ENCODE measurements around the gene PCCB.
"Not testable (repeated sequence)": the region's sequence is repeated elsewhere in the genome, so short reads cannot be mapped to it uniquely, and the experiment has no call there.

PCCB gene

DNA sequence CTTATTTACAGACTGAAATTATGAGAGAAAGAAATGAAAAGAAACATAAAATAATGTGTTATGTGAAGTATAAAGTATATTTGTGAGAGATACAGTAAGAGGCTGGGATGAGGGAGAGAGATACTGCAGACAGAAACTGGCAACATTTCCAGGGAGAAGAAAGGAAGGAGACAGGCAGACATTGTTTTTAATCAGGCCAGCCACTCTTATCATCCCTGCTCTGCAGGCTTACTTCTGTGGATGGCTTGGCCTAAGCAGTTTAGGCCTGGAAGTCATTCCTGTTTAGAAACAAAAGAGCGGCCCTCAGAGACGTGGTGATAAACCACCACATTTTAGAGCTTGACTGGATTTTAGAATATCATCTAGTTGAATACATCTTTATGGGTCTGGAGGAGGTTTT is 12.4 kb downstream of the PCCB start:
- DNase-seq (ENCODE audit: low spot score) = no peak

DNA sequence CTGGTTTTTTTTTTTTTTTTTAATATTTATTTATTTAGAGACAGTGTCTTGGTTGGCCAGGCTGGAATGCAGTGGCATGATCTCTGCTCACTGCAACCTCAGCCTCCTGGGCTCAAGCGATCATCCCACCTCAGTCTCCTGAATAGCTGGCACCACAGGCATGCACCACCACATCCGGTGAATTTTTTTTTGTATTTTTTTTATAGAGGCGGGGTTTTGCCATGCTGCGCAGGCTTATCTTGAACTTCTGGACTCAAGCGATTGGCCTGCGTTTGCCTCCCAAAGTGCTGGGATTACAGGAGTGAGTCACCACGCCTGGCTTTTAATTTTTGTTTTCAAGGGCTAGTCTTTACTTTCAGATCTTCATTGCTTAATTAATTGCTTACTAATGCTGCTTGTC is 13.1 kb downstream of the PCCB start:
- no peak for DNase-seq (ENCODE audit: low spot score)

GRCh38 chr3:136266468-136267125 is 16.5 kb downstream of the PCCB start:
- DNase-seq (ENCODE audit: low spot score) = peak; percentile 47

- DNase-seq (ENCODE audit: low spot score) = no peak
Observed at GRCh38 chr3:136267235-136267634, 17.1 kb downstream of the PCCB start.

- DNase-seq (ENCODE audit: low spot score) = no peak
Observed at GRCh38 chr3:136270179-136270578, 20.0 kb downstream of the PCCB start.

GRCh38 chr3:136271626-136272025 is 21.5 kb downstream of the PCCB start:
- DNase-seq (ENCODE audit: low spot score) = not testable (repeated sequence)

DNA sequence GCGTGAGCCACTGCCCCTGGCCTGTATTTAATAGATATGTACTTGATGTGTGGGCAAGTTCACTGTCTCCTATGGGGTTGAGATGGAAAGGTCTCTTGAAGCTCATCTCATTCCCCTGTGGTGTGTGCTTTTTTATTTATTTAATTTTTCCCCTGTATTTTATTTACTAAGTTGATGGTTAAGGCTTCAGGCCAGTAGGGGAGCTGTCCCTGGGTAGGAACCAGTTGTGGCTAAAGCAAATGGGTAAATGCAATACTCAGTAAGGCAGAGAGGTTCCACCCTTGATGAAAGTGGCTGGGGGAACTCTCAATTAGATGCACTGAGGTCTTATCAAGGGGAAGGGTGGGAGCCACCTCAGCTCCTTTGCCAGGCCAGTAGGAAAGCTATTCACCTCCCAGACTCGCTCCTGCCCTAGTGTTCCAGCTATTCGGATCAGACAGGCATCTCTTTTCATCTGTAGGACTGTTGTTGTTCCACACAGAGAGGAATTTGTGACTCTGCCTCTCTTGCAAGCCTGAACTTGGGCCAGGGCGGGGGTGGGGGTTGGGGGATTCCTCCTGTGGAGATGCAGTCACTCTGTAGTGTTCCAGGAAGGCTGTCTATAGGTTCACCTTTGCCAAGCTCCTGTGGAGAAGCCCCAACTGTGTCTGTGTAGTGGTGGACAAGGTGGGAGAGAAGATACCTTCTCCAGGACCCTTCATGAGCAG is 26.1 kb downstream of the PCCB start:
- DNase-seq (ENCODE audit: low spot score) = no peak

DNA sequence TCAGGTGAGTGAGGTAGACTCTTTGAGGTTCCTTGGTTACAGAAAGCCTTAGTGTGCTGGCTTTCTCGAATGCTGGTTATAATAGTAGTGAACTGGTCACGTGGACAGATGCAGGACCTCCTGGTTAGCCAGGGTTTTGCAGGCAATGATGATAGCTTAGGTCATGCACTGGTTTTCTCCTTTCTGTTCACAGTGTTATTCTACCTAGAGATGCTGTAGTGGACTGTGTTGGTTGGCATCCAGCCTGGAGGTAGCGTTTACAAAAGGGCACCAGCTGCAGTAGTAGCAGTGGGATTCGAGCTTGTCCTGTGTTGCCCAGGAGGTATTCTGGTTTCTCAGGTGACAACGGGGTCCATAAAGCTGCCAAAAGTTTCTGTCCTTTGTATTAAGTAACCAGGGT is 27.0 kb downstream of the PCCB start:
- no peak for DNase-seq (ENCODE audit: low spot score)

DNA sequence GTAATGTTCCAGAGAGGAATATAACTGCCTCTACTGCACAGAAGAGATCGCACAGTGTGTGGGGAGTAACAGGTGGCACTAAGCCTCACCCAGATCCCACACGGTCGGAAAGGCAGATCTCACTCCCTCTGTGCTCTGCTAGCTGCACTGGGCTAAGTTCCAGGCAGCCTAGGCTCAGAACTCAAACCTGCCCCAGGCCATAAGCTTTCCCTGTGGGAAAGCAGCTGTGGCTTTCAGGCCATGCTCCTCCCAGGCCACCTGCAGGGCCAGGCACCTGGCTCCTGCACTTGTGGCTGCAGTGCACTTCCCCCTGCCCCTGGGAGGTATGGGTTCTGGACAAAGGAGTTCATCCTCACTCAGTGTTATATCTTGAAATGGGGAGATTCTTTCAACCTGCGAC is 27.5 kb downstream of the PCCB start:
- DNase-seq (ENCODE audit: low spot score) = no peak

DNA sequence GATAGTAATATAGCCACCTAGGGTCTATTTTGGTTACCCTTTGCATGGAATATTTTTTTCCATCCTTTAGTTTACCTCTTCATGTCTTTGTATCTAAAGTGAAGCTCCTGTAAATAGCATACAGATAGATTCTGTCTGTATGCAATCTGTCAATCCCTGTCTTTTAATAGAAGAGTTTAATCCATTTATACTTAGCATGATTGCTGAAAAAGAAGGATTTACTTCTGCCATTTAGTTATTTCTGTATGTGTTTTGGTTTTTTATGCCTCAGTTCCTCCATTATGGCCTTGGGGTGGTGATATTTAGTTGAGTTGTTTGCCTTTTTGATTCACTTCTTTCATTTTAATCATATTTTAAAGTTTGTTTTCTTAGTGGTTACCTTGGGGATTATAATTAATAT is 29.0 kb downstream of the PCCB start:
- no peak for DNase-seq (ENCODE audit: low spot score)

- DNase-seq (ENCODE audit: low spot score) = no peak
Observed at GRCh38 chr3:136280961-136281360, 30.8 kb downstream of the PCCB start.

DNA sequence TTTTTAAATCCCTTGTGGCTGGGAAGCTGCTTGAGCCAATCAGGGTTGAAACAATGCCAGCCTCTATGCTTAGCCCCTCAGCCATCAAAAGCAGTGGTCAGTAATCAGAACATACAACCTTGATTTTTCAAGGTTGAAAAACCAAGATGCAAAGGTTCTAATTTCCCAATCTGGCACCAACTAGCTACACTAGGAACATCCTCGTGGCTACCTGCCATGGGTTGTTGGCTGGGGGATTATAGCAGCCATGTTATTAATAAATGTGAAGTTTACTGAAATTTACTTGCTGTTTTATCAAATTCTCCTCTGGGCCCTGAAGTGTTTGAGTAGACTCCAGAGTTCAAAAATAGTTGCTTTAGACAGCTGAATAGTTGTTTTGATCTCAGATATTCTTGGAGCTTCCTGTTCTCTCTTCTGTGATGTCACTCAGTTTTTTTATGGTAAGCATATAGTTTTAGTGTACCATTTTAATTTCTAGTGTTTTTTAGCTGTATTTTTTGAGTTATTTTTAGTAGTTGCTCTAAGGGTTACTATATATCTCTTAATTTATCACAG is 31.9 kb downstream of the PCCB start:
- DNase-seq (ENCODE audit: low spot score) = no peak

DNA sequence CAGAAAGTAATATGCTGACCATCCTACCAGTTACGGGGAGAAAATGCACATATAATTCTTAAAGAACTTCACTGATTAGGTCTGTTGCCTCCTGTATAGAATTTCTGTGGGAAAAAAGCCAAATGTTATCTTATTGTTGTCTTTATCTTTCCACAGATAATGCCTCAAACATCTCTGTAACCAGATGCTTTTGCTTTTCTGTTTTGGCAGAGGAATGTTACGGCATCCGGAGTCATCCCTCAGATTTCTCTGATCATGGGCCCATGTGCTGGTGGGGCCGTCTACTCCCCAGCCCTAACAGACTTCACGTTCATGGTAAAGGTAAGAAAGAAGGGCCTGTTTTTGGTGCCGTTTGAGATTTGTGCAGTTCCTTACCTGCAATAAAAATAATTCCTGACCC is 33.5 kb downstream of the PCCB start:
- no peak for DNase-seq (ENCODE audit: low spot score)

GRCh38 chr3:136291302-136291701 is 41.2 kb downstream of the PCCB start:
- no peak for DNase-seq (ENCODE audit: low spot score)

GRCh38 chr3:136292500-136292899 is 42.4 kb downstream of the PCCB start:
- DNase-seq (ENCODE audit: low spot score) = no peak

GRCh38 chr3:136293279-136293678 is 43.1 kb downstream of the PCCB start:
- no peak for DNase-seq (ENCODE audit: low spot score)

DNA sequence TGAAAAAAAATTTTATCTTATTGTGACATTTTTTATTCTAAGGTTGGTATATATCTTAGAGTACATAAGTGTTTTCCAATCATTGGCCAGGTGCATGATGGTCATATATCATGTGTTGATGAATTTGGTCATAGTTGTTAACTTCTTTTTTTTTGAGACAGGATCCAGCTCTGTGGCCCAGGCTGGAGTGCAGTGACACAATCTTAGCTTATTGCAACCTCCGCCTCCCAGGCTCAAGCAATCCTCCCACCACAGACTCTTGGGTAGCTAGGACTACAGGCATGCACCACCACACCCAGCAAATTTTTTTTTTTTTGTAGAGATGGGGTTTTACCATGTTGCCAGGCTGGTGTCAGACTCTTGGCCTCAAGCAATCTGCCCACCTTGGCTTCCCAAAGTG is 44.0 kb downstream of the PCCB start:
- DNase-seq (ENCODE audit: low spot score) = no peak

GRCh38 chr3:136296960-136297359 is 46.8 kb downstream of the PCCB start:
- DNase-seq (ENCODE audit: low spot score) = no peak

GRCh38 chr3:136297826-136298225 is 47.7 kb downstream of the PCCB start:
- DNase-seq (ENCODE audit: low spot score) = no peak

- no peak for DNase-seq (ENCODE audit: low spot score)
Observed at GRCh38 chr3:136300444-136300843, 50.3 kb downstream of the PCCB start.

DNA sequence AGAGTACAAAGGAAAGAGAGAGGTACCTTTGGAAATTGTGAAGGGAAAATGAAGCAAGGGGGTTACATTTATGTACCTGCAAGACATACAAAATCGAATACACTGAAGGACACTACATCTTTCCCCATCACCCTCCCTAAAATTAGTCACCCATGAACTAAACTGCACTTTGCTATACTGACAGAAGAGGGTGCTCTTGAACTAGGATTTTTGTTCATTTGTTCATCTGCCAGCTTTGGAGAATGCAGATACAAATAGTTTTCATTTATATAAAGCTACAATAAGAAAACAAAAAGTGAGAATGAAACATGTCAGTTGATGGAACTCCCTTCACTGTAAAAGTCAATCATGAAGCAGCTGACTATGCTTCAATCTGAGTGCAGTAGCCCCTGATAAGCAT is 55.7 kb downstream of the PCCB start:
- DNase-seq (ENCODE audit: low spot score) = peak; percentile 45

GRCh38 chr3:136311261-136311660 is 61.1 kb downstream of the PCCB start:
- peak; percentile 61 for DNase-seq (ENCODE audit: low spot score)

- no peak for DNase-seq (ENCODE audit: low spot score)
Observed at GRCh38 chr3:136311968-136312367, 61.8 kb downstream of the PCCB start.

DNA sequence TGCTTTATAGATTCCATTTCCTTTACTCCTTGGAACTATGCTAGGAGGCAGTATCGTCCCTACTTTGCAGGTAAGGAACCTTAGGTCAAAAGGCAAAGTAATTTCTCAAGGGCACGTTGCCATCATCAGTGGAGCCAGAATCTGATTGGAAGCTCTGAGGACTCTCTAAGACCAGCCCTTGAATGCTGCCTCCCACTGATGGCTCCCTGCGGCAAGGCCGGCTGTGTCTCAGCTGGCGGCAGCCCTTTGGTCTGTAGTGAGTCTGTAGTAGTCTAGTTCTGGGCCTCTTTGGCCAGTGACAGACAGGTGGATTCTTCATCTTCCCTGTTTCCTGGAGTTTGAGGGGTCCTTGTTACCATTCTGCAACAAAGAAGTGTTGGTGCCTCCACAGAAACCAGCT is 76.2 kb downstream of the PCCB start:
- DNase-seq (ENCODE audit: low spot score) = no peak

All from kidney tubule cell (primary cell).